SK-N-MC (cell line): ENCODE results near the gene MSMB.

Experiments
- EZH2 ChIP-seq: fragments of 200-600 bp; sonication (generic); IDR thresholded peaks from one replicate; pipeline ENCODE4 v1.6.1; 2017; ENCODE audit warnings: antibody characterized with exemption
- FOXP2 ChIP-seq: optimal IDR thresholded peaks from 2 replicates; pipeline ENCODE3; 2011; ENCODE audit warnings: mild to moderate bottlenecking, moderate library complexity; ENCODE audit not compliant: insufficient read depth; ENCODE audit errors: extremely low read length, control extremely low read depth
- POLR2AphosphoS5 ChIP-seq: IDR thresholded peaks from 2 replicates; pipeline ENCODE4 v1.6.1; 2012; ENCODE audit warnings: mild to moderate bottlenecking, low read depth, low read length, borderline replicate concordance

DNA sequence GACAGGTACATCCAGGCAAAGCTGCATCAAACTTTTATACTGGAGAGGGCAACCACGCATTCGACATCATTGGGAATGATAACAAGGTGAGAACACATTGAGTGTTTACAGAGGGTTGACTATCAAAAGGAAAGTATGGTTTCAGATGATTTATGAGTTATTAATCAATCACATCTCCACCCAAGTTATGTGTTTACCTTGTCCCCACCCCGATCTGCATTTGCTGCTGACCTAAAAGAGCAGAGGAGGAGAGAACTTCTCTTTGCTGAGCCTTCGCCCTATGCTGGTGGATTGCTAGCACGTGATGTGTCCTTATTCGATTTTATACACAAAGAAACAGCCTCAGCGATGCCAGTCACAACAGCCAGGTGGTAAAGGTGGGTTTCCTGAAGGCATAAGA is at the start of gene MSMB:
- no peak for TF ChIP-seq POLR2AphosphoS5
- no peak for TF ChIP-seq EZH2
- TF ChIP-seq FOXP2: no peak
